ENCODE results near the gene CDKN2C.
"Not testable (repeated sequence)": the region's sequence is repeated elsewhere in the genome, so short reads cannot be mapped to it uniquely, and the experiment has no call there.

Gene CDKN2C

DNA sequence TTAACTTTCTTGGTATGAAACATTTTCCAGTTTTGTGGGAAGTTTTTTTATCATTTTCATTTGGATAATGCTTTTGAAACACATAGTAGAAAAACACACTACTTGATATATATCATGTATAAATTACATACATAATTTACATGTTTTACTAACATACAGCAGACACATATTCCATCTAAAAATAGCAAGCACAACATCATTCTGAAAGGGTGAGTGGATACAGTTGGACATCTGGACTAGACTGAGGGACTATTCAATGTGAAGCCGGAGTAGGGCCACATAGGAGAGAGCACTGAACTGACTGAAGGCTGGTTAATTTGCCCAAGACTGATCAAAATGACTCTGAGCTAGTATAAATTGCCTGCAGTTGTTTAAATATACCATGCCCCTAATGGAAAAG lies 11.7 kb downstream of the CDKN2C start:
- DNase-seq, result peak; percentile 53

DNA sequence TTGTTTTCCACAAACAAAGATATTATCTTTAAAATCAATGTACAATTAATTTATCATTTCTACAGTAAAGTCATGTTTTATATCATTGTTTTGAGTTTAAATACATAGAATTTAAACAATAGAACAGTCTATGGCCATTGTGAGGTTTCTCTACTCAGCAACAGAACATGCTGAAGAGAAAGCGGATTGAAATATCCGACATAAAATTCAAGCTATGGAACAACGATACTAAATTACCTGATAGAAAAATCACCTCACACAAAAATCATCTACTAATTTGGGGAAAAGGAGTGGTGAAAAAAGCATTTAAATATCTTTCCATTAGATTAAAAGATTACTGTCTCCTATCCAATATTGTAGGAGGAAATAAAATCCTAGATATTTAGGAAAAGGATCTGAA lies 12.6 kb downstream of the CDKN2C start:
- no peak for DNase-seq

DNA sequence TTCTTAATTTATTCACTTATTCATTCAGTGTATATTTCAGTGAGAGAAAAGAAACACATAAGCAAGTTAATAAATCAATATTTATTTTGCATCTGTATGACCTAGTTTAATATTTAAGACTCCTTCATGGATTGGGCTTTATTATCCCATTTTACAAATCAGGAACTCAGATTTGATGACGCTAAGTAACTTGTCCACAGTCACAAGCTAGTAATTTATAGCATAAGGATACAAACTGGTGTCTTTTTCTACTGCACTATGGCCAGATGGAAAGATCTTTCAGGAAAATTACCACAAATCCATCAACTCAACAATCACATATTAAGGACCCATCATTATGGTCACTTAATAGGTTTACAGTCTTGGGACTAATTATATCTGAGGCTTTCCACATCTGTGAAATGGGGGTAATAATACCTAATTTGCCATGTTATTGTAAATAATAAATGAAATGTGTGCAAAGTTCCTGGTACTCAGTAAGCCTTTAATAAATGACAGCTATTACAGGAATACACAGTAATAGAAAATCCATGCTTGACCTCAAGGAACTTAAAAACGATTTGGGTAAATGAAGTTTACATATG lies 13.3 kb downstream of the CDKN2C start:
- DNase-seq, result no peak

DNA sequence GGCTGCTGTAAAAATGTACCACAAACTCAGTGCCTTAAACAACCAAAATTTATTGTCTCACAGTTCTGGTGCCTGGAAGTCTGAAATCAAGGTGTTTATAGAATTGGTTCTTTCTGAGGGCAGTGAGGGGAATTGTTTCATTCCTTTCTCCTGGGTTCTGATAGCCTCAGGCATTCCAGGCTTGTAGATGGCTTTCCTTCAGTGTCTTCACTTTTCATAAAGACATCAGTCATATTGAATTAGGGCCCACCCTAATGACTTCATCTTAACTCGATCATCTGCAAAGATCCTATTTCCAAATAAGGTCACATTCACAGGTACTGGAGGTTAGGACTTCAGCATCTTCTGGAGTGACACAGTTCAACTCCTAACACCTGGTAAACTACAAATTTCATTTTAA lies 15.0 kb downstream of the CDKN2C start:
- DNase-seq, result no peak

DNA sequence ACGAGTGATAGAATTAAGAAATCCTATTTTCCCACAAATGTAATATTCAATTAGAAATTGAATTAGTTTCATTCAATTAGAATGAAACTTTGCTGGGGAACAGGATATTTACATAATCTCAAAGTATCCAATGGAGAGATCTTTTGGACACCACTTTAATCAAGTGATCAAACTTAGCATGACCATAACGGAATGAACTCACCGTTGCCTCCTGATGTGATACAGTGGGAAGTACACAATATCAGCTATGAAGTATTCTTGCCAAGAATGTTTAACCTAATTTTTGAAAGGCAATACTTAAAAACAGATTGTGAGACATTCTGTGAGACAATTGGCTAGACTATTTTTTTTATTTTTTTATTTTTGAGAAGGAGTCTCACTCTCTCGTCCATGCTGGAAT lies 16.6 kb downstream of the CDKN2C start:
- DNase-seq, result no peak

DNA sequence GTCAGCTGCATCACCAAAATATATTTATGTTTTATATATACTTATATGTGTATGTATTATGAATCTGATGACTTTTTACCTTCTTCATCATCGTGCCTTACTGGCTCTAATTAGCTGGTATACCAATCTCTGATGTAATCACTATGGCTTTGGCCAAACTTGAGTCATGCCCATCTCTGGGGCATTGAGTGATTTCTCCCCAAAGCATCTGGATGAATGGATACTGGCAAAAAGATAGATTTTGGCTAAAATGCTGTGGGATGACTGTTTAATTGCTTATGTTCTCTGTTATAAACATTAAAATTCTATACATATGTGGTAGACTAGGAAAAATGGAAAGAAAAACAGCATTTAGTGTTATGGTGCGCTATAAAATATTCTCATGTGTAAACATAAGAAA lies 19.6 kb downstream of the CDKN2C start:
- no peak for DNase-seq

DNA sequence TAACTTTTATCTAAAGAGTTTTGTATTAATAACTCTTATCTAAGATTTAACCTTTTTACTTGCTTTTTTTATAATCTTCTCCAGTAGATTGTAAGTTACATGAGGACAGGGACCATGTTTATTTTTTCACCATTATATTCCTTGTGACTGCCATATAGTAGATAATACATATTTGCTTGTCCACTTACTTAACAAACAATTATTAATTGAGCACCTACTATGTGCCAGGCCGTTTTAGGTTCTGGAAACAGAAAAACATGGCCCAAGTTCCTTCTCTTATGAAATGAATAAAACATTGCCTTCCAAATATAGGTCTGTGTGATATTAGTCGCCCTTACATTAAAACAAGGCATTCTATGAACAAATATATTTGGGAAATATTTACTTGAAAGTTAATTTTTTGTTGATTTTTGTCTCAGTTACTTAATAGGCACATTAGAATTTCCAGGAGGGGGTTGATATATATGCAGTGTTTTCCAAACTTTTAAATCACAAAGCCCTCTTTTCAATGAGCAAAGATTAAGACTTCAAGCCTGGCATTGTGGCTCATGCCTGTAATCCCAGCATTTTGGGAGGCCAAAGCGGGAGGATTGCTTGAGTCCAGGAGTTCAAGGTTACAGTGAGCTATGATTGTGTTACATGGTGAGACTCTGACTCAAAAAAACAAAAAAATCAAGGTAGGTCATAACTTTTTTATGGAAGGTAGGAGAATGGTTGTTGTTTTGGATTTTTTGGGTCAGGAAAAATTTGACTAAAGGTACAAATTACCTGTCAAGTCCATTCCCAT lies 22.7 kb downstream of the CDKN2C start:
- DNase-seq, result no peak

DNA sequence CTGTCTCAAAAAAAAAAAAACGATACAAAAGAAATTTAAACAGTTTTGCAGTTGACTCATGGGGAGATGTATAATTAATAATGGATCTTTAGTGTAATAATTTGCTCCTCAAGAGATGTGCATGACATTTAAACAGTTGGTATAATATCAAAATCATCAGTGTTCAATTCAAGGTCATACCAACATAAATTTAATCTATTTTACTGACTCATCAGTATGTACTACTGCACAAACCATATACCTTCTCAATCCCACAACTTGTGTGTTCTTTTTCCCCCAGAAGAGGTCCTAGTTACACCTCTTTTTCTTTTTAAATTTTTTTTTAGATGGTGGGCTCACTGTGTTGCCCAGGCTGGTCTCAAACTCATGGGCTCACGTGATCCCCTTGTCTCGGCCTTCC lies 23.6 kb downstream of the CDKN2C start:
- DNase-seq, result no peak

DNA sequence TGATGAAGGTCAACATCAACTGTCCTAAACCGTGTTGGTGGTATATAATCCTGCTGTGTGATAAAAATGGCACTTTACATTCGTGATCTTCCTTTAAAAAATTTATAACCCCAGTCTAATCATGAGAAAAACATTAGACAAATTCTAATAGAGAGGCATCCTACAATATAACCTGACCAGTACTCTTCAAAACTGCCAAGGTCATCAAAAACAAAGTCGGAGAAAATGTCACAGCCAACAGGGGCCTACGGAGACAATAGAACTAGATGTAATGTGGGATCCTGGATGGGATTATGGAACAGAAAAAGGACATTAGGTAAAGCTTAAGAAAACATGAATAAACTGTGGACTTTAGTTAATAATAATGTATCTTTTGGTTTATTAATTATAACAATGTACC lies 25.0 kb downstream of the CDKN2C start:
- DNase-seq, result no peak

DNA sequence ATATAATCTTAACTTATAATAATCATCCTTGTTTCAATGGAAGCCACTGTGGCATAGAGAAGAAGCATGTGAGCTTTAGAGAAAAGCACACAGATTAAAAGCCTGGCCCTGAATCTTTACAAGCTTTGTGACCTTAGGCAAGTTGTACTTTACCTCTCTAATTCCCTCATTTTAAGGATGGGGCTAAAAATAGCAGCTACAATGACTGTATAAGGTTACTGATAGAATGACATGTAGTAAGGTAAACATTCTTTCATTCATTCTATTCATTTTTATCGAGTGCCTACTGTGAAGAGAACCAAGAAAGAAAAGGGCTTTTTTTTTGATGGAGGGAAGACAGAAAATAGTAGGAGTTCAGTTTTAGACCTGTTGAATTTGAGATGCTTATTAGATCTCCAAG lies 25.6 kb downstream of the CDKN2C start:
- peak; percentile 77 for DNase-seq

DNA sequence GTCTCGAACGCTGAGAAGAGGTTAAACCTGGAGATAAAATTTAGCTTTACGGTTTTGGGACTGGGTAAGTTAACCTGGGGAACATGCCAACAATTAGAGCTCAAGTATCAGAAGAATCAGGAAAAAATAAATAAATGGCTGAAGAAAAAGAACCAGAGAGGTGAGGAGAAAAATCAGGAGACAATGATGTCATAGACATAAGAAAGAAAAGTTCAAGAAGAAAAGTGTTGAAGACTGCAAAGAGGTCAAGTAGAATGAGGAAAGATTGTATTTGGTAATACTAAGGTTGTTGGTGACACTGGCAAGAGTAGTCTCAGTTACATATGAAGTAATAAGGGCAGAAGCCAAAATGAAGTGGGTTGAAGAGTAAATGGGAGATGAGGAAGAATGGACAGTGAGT lies 26.0 kb downstream of the CDKN2C start:
- no peak for DNase-seq

DNA sequence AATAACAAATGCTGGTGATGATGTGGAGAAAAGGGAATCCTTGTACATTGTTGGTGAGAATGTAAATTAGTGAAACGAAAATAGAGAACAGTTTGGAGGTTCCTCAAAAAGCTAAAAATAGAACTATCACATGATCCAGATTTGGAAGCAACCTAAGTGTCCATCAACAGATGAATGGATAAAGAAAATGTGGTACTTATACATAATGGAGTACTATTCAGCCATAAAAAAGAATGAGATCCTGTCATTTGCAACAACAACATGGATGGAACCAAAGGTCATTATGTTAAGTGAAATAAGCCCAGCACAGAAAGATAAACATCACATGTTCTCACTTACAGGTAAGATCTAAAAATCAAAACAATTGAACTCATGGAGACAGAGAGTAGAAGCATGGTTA lies 29.3 kb downstream of the CDKN2C start:
- not testable (repeated sequence) for DNase-seq

DNA sequence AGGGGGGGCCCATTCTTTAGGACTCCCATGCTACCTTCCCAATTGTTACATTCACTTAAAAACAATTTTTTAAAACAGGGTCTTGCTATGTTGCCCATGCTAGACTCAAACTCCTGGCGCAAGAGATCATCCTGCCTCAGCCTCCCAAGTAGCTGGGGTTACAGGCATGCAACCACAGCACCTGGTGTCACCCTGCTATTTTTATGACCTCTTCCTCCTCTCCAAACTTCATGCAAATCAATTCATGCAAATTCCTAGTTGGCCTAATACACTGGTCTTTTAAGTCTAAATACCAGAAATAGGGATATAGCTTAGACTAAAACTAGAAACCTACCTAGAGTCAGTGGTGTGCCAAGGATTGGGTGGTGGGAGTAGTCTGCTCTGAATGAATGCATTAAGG lies 30.1 kb downstream of the CDKN2C start:
- DNase-seq, result no peak

DNA sequence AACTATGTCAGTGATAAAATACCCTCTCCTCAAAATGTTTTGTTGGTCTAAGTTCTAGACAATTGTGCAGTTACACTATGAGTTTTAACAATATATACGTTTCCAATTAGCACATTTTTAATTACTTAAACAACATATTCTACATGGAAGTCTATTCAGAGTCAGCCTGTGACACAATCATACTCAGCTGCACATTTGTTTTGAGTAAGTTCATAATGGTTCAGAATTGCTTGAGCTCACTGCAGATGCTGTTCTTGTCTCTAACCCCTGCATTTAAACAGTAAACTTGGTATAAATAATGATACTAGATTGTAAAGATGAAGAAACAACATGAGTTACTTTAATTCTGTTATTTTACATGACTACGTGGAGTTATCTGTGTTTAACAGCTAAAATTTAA lies 30.6 kb downstream of the CDKN2C start:
- no peak for DNase-seq

DNA sequence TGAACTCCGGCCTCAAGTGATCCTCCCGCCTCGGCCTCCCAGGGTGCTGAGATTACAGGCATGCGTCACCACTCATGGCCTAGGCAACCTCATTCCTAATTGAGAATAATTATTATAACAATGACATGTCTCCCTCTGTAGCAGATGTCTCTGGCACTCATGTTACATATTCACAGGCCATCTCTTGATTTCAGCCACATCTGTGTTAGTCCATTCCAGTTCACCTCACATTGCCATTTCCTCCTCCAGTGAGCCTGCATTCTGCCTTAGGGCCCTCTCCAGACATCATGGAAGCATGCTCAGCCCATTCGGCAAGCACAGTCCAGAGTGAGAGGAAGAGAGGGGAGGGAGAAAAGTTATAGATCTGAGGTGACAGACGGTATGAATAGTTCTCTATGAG lies 32.5 kb downstream of the CDKN2C start:
- DNase-seq, result no peak

DNA sequence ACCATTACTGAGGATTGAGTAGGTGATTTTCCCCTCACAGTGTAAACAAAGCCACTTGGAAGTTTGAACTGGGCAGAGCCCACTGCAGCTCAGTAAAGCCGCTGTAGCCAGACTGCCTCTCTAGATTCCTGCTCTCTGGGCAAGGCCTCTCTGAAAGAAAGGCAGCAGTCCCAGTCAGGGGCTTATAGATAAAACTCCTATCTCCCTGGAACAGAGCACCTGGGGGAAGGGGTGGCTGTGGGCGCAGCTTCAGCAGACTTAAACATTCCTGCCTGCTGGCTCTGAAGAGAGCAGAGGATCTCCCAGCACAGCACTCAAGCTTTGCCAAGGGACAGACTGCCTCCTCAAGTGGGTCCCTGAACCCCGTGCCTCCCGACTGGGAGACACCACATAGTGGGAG lies 35.5 kb downstream of the CDKN2C start:
- DNase-seq, result not testable (repeated sequence)

DNA sequence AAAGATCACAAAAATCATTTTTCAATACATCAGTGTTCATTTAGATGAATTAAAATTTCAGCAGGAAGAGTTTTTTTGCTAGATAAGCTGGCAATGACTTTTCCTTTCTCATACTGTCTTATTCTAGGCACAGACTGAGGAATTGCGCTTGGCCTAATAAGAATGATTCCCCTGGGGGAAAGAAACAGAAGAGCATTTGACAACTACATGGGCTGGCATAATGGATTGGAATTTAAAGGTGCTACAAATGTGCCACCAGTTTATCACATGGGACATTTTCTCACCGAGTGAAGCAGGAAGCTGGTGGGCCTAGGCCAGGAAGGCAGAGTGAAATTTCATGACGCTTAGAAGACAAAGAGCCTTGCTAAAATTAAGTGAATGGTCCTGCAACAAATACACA lies 39.3 kb downstream of the CDKN2C start:
- no peak for DNase-seq

DNA sequence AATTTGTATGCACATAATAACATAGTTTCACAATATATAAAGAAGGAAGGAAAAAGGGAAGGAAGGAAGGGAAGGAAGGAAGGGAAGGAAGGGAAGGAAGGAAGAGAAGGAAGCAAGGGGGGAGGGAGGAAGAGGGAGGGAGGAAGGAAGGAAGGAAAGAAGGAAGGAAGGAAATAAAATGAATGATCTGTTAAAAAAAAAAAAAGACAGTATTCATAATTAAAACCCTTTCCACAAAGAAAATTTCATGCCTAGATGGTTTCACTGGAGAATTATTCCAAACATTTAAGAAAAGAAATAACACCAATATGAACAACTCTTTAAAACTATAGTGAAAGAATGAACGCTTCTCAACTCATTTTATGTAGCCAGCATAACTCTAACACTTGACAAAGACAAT lies 44.8 kb downstream of the CDKN2C start:
- no peak for DNase-seq

DNA sequence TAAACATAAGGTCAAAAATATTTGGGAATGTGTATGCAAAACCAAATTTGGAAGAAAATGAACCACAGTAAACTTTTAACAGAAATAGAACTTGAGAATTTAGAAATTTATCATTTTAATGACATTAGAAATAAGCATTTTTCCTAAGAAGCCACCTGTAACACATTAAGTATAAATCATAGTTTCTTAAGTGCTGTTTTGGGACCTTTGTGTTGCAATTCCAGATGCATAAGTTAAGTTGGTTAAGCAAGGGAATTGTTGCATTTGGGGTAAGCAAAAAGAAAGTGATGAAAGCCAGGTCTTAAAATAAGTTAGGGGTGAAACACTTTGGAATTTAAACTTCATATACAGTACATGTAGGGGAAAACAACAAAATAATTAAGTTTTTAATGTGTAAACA lies 49.8 kb downstream of the CDKN2C start:
- no peak for DNase-seq

All from NCI-H345 (cell line).